T-helper 2 cell treated with Interferon-gamma antibody and Interleukin-4, amounts not matched to agents 100 ng/mL and 5 ng/mL, for 36 hours (primary cell): ENCODE data around the gene LMX1B. TPM values are rescaled to one million over a fixed set of nuclear protein-coding genes. Genes with fewer than 3 reads are reported as not detected.

Experiments
- intact Hi-C: fragments of 100-400 bp; cut with micrococcal nuclease; formaldehyde crosslinking; loops from one replicate; pipeline ENCODE4 v1.15.1; 2023
- total RNA-seq: library from RNA; stranded (reverse); gene quantifications from 2 replicates; pipeline ENCODE4 v1.2.3, GENCODE V29; 2022

The LMX1B gene
- total RNA-seq, 1 donor from 2014 or later = not detected

- intact Hi-C loops = no loop called here
These were observed 79.2 kb downstream of the LMX1B start for GRCh38 chr9:126692759-126693427.

DNA sequence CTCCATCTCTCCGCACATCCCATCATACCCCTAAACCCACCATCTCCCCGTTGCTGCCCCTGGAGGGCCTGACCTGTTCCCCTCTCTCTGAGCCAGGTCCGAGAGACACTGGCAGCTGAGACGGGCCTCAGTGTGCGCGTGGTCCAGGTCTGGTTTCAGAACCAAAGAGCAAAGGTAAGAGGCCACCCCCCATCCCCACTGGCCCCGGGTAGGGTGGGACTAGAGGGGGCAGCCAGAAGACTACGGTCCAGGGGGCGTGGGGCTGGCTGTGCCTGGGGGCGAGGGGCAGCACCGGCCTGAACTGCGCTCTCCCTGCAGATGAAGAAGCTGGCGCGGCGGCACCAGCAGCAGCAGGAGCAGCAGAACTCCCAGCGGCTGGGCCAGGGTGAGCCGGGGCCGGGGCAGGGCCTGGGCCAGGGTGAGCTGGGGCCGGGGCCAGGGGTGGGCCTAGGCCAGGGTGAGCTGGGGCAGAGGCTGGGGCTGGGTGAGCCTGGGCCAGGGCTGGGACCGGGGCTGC is 79.8 kb downstream of the LMX1B start:
- intact Hi-C loops = no loop called here

GRCh38 chr9:126694206-126695081 is 80.7 kb downstream of the LMX1B start:
- intact Hi-C loops = no loop called here

DNA sequence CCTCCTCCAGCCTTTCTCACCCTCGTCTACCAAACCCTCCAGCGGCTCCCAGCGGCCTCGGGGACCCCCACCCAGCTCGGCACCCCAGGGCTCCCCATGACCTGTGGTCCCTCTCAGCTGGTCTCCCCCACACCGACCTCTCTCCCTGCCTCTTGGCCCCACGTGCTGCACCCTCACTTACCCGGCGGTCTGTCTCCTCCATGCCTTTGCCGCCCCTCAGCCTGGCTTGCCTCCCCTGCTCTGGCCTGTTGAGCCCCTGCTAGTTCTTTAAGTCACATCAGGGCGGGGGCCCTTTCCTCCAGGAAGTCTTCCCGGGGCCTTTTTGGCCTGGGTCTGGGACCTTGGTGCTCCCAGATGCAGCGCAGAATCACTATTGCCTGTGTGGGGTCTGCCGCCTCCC is 81.5 kb downstream of the LMX1B start:
- intact Hi-C loops = no loop called here

DNA sequence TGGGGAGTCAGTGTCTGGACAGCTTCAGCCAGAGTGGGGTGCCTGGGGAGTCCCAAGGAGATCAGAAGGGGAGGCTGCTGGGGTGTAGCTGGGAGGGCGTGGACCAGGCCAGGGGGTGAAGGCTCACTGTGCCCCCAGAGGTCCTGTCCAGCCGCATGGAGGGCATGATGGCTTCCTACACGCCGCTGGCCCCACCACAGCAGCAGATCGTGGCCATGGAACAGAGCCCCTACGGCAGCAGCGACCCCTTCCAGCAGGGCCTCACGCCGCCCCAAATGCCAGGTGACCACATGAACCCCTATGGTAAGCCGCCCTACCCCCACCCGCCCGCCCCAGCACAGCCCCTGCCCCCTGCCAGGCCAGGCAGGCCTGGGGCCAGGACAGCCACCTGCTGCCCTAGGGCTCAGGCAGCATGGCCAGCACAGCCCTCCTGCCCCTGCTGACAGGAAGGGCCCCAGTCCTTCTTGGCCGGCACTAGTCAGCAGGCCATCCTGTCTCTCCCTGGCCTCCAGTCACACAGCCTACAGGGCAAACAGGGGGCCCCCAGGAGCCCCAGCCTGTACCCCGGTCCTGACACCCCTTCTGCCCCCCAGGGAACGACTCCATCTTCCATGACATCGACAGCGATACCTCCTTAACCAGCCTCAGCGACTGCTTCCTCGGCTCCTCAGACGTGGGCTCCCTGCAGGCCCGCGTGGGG is 82.1 kb downstream of the LMX1B start:
- intact Hi-C loops = no loop called here

GRCh38 chr9:126696401-126697145 is 82.8 kb downstream of the LMX1B start:
- intact Hi-C loops = no loop called here

- intact Hi-C loops = no loop called here
These were observed 83.6 kb downstream of the LMX1B start for GRCh38 chr9:126697330-126697729.

DNA sequence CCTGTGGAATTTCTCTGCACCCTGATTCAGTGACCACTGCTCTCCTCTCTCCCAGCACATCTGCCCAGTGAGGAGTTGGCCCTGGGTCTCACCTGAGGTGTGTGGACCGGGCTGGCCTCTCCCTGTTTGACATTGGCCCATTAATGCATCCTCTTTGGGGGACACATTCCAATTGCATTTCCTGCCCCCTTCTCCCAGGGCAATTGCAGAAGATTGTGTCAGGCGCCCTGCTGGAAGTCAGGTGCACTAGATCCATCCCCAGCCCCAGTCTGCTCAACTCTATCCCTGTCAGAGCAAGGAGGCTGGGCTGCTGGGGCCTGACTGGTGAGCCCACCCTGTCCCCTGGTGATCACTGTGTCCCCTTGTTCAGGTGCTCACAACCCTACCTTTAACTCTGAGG is 84.5 kb downstream of the LMX1B start:
- intact Hi-C loops = no loop called here

DNA sequence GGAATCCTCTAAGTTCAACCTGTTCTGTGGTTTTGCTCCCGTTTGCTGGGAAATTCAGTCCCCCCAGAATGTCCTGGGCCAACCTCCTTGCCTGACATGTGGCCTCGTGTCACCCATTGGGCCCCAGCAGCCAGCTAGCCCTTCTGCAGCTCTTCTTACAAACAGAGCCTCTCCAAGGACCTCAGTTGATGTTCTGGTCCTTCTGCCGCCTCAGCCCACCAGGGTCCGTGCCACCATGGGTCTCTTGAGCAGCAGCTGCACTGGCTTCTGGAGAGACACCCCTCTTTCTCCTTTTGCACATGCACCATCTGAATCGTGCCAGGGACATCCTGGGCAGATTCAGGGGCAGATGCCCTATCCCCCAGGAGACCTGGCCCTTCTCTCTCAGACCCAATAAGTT is 85.0 kb downstream of the LMX1B start:
- intact Hi-C loops = no loop called here

DNA sequence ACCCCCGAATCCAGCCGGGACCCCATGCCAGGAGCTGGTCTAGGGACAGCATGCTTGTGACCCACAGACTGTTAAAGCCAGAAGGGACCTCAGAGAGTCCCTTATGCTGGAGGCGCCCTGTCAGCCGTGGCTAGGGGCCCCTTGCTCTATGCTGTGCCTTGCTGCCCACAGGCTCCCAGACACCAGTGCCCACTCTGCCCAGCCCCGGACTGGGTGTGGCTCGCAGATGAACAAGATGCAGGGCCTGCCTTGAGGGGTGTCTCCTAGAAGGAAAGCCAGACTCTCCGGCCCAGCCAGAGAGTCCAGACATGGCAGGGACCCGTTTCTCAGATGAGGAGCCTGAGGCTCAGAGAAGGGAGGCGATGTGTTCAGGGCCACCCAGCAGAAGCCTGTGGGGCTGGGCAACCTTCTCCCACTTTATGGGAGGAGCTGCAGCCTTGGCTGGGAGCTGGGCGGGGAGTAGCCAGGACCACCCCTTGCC is 85.7 kb downstream of the LMX1B start:
- intact Hi-C loops = no loop called here

- intact Hi-C loops = no loop called here
These were observed 86.6 kb downstream of the LMX1B start for GRCh38 chr9:126700296-126700695.

- intact Hi-C loops = no loop called here
These were observed 87.4 kb downstream of the LMX1B start for GRCh38 chr9:126700903-126701812.

- intact Hi-C loops = no loop called here
These were observed 88.0 kb downstream of the LMX1B start for GRCh38 chr9:126701813-126702140.

GRCh38 chr9:126702151-126703001 is 88.6 kb downstream of the LMX1B start:
- intact Hi-C loops = no loop called here

- intact Hi-C loops = no loop called here
These were observed 89.5 kb downstream of the LMX1B start for GRCh38 chr9:126703002-126703865.

DNA sequence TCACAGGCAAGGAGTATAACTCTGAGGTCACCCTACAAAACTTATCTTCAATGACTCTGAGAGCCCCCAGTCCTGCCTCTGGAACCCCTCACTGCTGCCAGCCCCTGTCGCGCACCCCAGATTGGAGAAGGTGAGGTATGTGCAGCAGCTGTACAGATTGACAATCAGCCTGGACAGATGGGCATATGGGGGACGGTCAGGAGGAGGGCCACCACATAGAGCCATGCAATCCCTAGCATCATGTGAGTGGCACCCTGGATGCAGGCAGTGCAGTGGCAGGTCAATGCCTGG is 90.1 kb downstream of the LMX1B start:
- intact Hi-C loops = no loop called here

DNA sequence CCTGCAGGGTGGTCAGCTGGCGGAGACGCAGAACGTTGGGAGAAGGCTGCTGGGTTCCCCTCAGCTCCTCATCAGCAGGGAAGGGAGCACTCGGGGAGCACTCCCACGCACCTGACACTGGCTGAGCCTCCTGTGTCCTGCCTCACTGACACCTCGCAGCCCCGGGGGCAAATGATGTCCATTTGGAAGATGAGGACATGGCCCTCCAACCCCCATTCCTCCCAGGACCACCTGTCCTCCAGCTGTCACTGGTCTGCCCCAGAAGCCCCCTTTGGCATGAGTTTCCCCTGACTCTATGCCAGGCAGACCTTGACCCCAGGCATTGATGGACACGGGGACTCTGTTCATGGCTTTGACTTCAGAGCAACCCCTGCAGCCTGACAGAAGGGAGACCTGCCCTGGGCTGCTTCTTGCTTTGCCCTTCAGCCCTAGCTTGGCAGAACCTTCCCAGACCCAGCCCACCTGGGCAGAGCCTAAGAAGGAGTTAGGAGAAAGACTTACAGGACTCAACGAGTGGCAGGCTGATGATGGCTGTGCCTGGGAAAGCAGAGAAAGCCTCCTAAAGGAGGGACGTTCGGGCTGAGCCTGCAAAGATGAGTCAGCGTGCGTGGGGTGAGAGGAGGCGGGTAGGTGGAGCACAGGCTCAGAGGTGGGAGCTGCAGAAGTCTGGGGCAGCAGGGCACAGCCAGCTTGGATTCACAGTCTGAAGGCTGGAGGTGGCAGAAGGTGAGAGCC is 90.6 kb downstream of the LMX1B start:
- intact Hi-C loops = no loop called here
